ENCODE data around the gene SASH3. TPM values are rescaled to one million over a fixed set of nuclear protein-coding genes. Genes with fewer than 3 reads are reported as not detected.
"Not testable (repeated sequence)": the region's sequence is repeated elsewhere in the genome, so short reads cannot be mapped to it uniquely, and the experiment has no call there.

The SASH3 gene
- total and polyA plus RNA-seq, 2 experiments from 2014 or later, result 0.13 TPM; not detected in 1

DNA sequence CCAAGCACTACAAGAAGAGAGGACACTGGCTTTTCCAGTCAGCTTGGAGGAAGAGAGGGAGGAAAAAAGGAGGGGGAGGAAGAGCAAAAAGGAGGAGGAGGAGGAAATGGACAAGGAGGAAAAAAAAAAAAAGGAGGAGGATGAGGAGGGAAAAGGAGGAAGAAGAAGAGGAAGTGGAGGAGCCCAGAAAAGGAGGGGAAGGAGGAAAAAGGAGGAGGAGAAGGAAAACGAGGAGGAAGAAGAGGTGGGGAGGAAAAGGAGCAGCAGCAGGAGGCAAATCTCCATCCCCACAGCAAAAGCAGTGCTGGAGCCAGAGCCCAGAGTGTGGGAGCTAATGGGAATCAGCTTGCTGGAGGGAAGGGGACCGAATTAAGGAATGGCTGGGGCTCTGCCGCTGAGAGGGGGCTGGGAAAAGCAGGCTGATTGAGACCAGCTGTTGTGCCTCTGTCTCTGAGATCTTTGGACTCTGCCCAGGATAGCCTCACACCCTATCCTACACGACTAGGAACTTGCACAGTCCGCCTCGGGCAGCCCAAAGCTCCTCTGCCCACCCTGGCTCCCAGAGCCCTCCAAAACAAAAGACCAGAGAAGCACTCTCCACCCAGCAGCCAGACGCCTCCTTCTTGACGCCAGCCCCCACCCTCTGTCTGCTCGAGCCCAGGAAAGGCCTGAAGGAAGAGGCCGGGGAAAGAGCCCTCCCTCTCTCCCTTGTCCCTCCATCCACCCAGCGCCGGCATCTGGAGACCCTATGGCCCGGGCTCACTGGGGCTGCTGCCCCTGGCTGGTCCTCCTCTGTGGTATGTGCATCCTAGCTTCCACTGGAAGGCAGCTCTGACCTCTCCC, 41.1 kb upstream of the SASH3 start, which contains the start of gene XPNPEP2:
Gene XPNPEP2 (plus strand): TSS at position 514 of the 843 bp plus-strand sequence. CDS start 235 bp downstream, at position 749.
- Histone ChIP-seq H3K9me3 (ENCODE audit: low read depth) (no peaks in the 10 kb centered on the region), H3K4me1 (ENCODE audit: low read depth) (no peaks in the 10 kb centered on the region), H3K4me3 (no peak within 1 kb of the TSS), H3K27ac (no peak within 1 kb of the TSS), H3K36me3 (no peaks in the 10 kb centered on the region), H3K27me3 (no peaks in the 10 kb centered on the region)
- TF ChIP-seq, protein P1, sequence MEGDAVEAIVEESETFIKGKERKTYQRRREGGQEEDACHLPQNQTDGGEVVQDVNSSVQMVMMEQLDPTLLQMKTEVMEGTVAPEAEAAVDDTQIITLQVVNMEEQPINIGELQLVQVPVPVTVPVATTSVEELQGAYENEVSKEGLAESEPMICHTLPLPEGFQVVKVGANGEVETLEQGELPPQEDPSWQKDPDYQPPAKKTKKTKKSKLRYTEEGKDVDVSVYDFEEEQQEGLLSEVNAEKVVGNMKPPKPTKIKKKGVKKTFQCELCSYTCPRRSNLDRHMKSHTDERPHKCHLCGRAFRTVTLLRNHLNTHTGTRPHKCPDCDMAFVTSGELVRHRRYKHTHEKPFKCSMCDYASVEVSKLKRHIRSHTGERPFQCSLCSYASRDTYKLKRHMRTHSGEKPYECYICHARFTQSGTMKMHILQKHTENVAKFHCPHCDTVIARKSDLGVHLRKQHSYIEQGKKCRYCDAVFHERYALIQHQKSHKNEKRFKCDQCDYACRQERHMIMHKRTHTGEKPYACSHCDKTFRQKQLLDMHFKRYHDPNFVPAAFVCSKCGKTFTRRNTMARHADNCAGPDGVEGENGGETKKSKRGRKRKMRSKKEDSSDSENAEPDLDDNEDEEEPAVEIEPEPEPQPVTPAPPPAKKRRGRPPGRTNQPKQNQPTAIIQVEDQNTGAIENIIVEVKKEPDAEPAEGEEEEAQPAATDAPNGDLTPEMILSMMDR (IDR thresholded peaks at IDR 0.05; ENCODE audit: low read depth, low read length), result no peak
- DNase-seq (ENCODE audit: low read depth in 1 of 2, low spot score in 1 of 2), result peak in 1 of 2 donors; percentile 87

- TF ChIP-seq, protein P1 (IDR thresholded peaks at IDR 0.05; ENCODE audit: low read depth, low read length), result no peak
- H3K4me3 ChIP-seq, result no peak overlapping the region
- DNase-seq (ENCODE audit: low read depth in 1 of 2, low spot score in 1 of 2), result peak in 1 of 2 donors; percentile 32
- H3K4me1 ChIP-seq (ENCODE audit: low read depth), result no peaks in the 10 kb centered on the region
- H3K36me3 ChIP-seq, result no peaks in the 10 kb centered on the region
- H3K27ac ChIP-seq, result no peak overlapping the region
- H3K27me3 ChIP-seq, result no peaks in the 10 kb centered on the region
- H3K9me3 ChIP-seq (ENCODE audit: low read depth), result no peaks in the 10 kb centered on the region
Measured at GRCh38 chrX:129739578-129739977, 40.2 kb upstream of the SASH3 start.

DNA sequence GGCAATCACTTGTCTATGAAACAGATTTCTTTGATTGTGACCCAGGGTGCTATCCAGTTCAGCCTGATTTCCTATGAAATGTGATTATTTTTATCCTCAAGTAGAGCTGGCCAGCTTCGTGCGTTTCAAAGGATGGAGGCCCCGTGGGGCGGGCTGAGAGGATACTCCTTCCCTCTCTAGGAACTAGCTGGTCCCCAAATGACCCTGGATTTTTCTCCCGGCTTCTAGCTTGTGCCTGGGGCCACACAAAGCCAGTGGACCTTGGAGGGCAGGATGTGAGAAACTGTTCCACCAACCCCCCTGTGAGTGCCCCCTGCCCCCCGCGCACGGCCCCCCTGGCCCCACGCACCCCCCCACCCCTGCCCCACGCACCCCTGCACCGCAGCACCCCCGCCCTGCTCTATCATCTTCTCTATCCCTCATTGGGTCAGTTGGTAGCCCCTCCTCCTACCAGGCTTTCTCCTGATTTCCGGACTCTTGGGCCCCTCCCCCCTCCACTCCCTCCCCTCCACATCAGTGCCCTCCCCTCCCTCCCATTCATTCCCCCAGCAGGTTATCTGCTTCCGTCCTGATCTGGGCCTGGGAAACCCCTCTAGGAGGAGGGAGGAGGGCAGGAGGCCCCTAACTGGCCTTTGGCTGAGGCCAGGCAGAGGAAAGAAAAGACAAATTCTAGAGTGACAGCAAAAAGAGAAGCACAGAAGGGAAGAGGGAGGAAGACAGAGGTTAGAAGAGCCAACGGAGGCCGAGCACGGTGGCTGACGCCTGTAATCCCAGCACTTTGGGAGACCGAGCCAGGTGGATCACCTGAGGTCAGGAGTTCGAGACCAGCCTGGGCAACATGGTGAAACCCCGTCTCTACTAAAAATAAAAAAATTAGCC, 37.6 kb upstream of the SASH3 start:
- H3K27me3 ChIP-seq, result no peaks in the 10 kb centered on the region
- H3K27ac ChIP-seq, result no peak overlapping the region
- DNase-seq (ENCODE audit: low read depth in 1 of 2, low spot score in 1 of 2), result peak; percentile 10 to 26
- H3K4me3 ChIP-seq, result no peak overlapping the region
- no peaks in the 10 kb centered on the region for H3K36me3 ChIP-seq
- TF ChIP-seq, protein P1 (IDR thresholded peaks at IDR 0.05; ENCODE audit: low read depth, low read length), result no peak
- H3K9me3 ChIP-seq (ENCODE audit: low read depth), result no peaks in the 10 kb centered on the region
- no peaks in the 10 kb centered on the region for H3K4me1 ChIP-seq (ENCODE audit: low read depth)

GRCh38 chrX:129742759-129743152, 37.0 kb upstream of the SASH3 start:
- not testable (repeated sequence) for H3K36me3 ChIP-seq; H3K4me1 ChIP-seq (ENCODE audit: low read depth); DNase-seq (ENCODE audit: low read depth in 1 of 2, low spot score in 1 of 2); H3K27ac ChIP-seq; H3K4me3 ChIP-seq; H3K9me3 ChIP-seq (ENCODE audit: low read depth); H3K27me3 ChIP-seq

DNA sequence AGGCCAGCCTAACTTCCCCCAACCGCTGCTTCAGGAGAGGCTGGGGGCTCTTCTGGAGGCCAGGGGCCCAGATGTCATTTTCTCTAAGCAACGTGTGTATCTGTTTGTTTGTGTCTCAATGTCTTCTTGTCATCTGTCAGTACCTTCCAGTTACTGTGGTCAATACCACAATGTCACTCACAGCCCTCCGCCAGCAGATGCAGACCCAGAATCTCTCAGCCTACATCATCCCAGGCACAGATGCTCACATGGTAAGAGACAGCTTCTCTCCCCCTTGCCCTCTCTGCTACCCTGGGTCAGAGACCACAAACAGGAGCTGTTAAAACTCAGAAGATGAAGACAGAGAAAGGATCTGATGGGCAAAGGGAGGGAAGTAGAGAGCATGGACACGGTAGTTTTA, 35.9 kb upstream of the SASH3 start:
- no peaks in the 10 kb centered on the region for H3K36me3 ChIP-seq
- no peak for DNase-seq (ENCODE audit: low read depth in 1 of 2, low spot score in 1 of 2)
- H3K4me3 ChIP-seq, result no peak overlapping the region
- no peaks in the 10 kb centered on the region for H3K4me1 ChIP-seq (ENCODE audit: low read depth)
- H3K9me3 ChIP-seq (ENCODE audit: low read depth), result no peaks in the 10 kb centered on the region
- TF ChIP-seq, protein P1 (IDR thresholded peaks at IDR 0.05; ENCODE audit: low read depth, low read length), result no peak
- no peaks in the 10 kb centered on the region for H3K27me3 ChIP-seq
- no peak overlapping the region for H3K27ac ChIP-seq

All from cardiac muscle cell (in vitro differentiated cells and primary cell).